Chondrocyte (in vitro differentiated cells): Measurements from ENCODE around the gene IRF2BP1. TPM values are rescaled to one million over a fixed set of nuclear protein-coding genes. Genes with fewer than 3 reads are reported as not detected.
A peak's percentile ranks its signal among the peaks of the same experiment; 100 is the strongest.
"Not testable (repeated sequence)": the region's sequence is repeated elsewhere in the genome, so short reads cannot be mapped to it uniquely, and the experiment has no call there.

Experiments
- DNase-seq: peaks from one replicate; pipeline ENCODE4 v3.0.0; 2021; ENCODE audit warnings: mixed read lengths, low spot score
- H3K27ac Mint-ChIP-seq: one replicate; pipeline ENCODE4 v1.8.0; 2021; ENCODE audit warnings: mild to moderate bottlenecking, moderate library complexity, mixed read lengths; ENCODE audit not compliant: unreplicated experiment
- H3K27me3 Mint-ChIP-seq: 2 replicates; pipeline ENCODE4 v1.8.0; 2021; ENCODE audit warnings: low read depth, mixed read lengths
- H3K36me3 Mint-ChIP-seq: 2 replicates; pipeline ENCODE4 v1.8.0; 2021; ENCODE audit warnings: low read depth, mixed read lengths
- H3K4me1 Mint-ChIP-seq: 2 replicates; pipeline ENCODE4 v1.8.0; 2021; ENCODE audit warnings: low read depth, mild to moderate bottlenecking, mixed read lengths
- H3K4me3 Mint-ChIP-seq: one replicate; pipeline ENCODE4 v1.8.0; 2021; ENCODE audit warnings: mild to moderate bottlenecking, moderate library complexity, mixed read lengths; ENCODE audit not compliant: unreplicated experiment
- H3K9me3 Mint-ChIP-seq: 2 replicates; pipeline ENCODE4 v1.8.0; 2021; ENCODE audit warnings: low read depth, mixed read lengths
- total RNA-seq: library from RNA; stranded (reverse); gene quantifications from 3 replicates; pipeline ENCODE4 v1.2.1, GENCODE V29; 2021
- TF ChIP-seq, protein P1 (sequence below): fragments of 200-600 bp; sonication (generic); IDR thresholded peaks from 2 replicates; pipeline ENCODE4 v1.5.0; 2021; ENCODE audit warnings: antibody characterized with exemption, mild to moderate bottlenecking, moderate library complexity

IRF2BP1 gene
- total RNA-seq, 1 donor from 2014 or later, result 30.5 TPM

DNA sequence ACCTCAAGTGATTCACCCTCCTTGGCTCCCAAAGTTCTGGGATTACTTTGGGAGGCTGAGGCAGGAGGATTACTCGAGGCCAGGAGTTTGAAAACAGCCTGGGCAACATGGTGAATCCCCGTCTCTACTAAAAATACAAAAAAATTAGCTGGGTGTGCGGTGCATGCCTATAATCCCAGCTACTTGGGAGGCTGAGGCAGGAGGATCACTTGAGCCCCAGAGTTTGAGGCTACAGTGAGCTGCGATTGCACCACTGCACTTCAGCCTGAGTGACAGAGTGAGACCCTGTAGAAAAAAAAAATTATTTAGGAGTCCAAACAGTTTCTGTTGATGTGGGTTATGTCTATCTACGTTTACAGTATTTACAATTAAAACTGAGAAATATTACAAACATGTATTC is 15.1 kb downstream of the IRF2BP1 start:
- Mint-ChIP-seq H3K4me3 (no peak overlapping the region), H3K36me3 (no peaks in the 10 kb centered on the region), H3K27me3 (peaks cover 2% of the 10 kb centered on the region), H3K4me1 (no peaks in the 10 kb centered on the region), H3K9me3 (no peaks in the 10 kb centered on the region), H3K27ac (no peak overlapping the region)
- DNase-seq, result no peak
- TF ChIP-seq, protein P1, sequence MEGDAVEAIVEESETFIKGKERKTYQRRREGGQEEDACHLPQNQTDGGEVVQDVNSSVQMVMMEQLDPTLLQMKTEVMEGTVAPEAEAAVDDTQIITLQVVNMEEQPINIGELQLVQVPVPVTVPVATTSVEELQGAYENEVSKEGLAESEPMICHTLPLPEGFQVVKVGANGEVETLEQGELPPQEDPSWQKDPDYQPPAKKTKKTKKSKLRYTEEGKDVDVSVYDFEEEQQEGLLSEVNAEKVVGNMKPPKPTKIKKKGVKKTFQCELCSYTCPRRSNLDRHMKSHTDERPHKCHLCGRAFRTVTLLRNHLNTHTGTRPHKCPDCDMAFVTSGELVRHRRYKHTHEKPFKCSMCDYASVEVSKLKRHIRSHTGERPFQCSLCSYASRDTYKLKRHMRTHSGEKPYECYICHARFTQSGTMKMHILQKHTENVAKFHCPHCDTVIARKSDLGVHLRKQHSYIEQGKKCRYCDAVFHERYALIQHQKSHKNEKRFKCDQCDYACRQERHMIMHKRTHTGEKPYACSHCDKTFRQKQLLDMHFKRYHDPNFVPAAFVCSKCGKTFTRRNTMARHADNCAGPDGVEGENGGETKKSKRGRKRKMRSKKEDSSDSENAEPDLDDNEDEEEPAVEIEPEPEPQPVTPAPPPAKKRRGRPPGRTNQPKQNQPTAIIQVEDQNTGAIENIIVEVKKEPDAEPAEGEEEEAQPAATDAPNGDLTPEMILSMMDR, result no peak

DNA sequence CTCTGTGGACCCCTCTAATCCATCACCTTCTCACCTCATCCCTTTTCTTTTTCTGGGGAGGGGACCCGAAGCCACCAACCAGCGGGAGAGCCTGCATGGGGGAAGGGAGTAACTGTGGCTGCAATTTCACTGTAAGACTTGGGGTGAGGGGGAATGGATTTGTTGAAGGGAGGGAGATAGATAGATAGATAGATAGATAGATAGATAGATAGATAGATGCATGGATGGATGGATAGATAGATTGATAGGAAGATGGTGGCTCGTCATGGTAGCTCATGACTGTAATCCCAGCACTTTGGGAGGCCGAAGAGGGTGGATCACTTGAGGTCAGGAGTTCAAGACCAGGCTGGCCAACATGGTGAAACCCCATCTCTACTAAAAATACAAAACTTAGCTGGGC is 18.7 kb downstream of the IRF2BP1 start:
- H3K36me3 Mint-ChIP-seq, H3K4me3 Mint-ChIP-seq, DNase-seq, H3K27ac Mint-ChIP-seq, H3K9me3 Mint-ChIP-seq: not testable (repeated sequence)
- Mint-ChIP-seq H3K4me1 (peaks cover 13% of the 10 kb centered on the region), H3K27me3 (peaks cover 26% of the 10 kb centered on the region)

DNA sequence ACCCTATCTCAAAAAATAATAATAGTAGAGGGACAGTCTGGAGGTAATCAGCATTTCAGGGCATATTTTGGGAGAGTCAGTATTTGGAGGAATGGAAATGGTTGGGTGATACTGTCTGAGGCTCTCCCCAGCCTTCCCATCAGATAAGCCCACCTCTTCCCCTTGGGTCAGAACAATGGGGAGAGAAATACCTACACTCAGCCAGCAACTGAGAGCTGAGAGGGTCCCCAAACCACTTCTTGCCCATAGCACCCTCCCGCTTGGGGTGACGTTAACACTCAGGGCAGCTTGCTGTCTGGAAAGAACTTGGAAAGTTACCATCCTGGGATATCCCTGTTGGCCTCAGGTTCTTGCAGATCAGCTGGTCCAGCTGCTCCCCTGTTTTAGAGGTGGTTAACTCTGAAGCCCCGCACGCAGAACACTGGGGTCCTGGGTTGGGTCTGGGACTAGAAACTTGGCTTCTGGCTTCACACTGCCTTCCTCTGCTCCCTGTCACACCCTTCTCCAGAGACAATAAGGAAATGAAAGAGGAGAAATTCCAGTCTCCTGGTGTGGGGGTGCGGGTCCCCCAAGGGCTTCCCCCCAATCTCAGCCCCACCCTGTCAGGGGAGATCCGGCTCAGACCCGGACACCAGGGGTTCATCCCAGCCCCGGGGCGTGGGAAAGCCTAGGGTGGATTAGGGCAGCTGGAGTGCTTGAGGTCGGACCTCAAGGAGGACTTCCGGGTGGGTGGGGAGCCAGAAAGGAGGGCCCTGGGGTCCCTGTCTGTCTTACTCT is 19.4 kb downstream of the IRF2BP1 start:
- H3K27ac Mint-ChIP-seq, result no peak overlapping the region
- TF ChIP-seq, protein P1, result no peak
- no peaks in the 10 kb centered on the region for H3K9me3 Mint-ChIP-seq
- H3K4me1 Mint-ChIP-seq, result peaks cover 19% of the 10 kb centered on the region
- no peak for DNase-seq
- H3K27me3 Mint-ChIP-seq, result peaks cover 26% of the 10 kb centered on the region
- peaks cover 2% of the 10 kb centered on the region for H3K36me3 Mint-ChIP-seq
- H3K4me3 Mint-ChIP-seq, result no peak overlapping the region

DNA sequence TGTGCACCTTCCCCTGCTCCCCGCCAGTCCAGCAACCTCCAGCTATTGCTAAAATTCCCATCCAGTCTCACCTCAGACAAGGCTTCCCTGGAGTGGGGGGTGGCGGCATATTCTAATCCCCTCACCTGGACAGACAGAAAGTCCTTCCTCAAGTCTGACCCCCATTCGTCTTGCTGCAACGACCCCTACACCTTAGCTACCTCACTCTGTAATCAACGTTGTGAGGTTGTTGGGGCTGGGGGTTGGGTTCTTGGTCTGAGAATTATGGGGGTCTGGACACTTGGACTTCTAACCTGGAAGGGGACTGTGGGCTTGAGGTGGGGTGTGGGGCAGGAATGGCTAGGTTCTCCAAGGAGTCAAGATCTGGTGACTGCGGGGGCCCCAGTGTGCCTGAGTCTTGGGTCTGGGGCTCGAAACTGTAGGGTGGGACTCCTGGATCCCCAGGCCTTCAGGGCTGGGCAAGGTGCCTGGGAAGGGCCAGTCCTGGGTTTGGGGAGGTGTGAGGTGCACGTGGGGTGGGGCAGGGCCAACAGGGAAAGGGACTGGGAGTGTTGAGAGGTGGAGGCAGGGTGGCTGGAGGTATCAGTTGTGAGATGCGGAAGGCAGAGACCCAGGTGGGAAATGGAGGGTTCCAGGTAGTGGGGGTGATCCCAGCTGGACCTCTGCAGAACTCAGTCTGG is 20.5 kb downstream of the IRF2BP1 start:
- no peak overlapping the region for H3K4me3 Mint-ChIP-seq
- peaks cover 3% of the 10 kb centered on the region for H3K36me3 Mint-ChIP-seq
- H3K27me3 Mint-ChIP-seq, result peaks cover 26% of the 10 kb centered on the region
- H3K9me3 Mint-ChIP-seq, result no peaks in the 10 kb centered on the region
- no peak for DNase-seq
- no peak overlapping the region for H3K27ac Mint-ChIP-seq
- TF ChIP-seq, protein P1, result no peak
- H3K4me1 Mint-ChIP-seq, result peaks cover 23% of the 10 kb centered on the region

DNA sequence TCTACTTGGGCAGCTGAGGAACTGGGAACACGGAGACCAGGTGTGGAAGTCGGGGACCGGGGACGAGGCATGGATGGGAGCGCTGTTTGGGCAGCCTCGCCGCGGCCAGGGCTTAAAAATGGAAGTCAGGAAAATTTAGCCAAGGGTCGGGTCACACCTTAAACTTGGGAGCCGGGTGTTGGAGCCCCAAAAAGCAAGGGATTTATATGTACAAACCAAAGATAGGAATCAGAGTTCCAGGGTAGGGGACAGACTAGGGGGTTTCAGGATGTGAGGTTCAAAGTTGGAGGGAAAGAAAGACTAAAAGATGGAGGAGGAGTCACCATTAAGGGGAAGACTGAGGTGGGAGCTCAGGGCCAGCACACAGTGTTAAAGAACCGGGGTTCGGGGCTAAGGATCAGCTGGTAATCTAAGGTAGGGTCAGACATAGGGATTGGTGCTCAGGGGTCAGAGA is 21.3 kb downstream of the IRF2BP1 start:
- Mint-ChIP-seq H3K27me3 (peaks cover 26% of the 10 kb centered on the region), H3K27ac (peak overlapping the region; percentile 17)

More for the DNA sequence above, 21.3 kb downstream of the IRF2BP1 start:
- no peak for DNase-seq
- Mint-ChIP-seq H3K4me3 (peak overlapping the region; percentile 47), H3K9me3 (no peaks in the 10 kb centered on the region), H3K4me1 (peaks cover 23% of the 10 kb centered on the region), H3K36me3 (peaks cover 3% of the 10 kb centered on the region)
- TF ChIP-seq, protein P1, result no peak
